NCI-H226 (cell line): ENCODE measurements around the gene CPB2.

ENCODE experiments used
- DNase-seq: peaks from one replicate; pipeline ENCODE4 v3.0.0-alpha.2; 2015

CPB2 gene

DNA sequence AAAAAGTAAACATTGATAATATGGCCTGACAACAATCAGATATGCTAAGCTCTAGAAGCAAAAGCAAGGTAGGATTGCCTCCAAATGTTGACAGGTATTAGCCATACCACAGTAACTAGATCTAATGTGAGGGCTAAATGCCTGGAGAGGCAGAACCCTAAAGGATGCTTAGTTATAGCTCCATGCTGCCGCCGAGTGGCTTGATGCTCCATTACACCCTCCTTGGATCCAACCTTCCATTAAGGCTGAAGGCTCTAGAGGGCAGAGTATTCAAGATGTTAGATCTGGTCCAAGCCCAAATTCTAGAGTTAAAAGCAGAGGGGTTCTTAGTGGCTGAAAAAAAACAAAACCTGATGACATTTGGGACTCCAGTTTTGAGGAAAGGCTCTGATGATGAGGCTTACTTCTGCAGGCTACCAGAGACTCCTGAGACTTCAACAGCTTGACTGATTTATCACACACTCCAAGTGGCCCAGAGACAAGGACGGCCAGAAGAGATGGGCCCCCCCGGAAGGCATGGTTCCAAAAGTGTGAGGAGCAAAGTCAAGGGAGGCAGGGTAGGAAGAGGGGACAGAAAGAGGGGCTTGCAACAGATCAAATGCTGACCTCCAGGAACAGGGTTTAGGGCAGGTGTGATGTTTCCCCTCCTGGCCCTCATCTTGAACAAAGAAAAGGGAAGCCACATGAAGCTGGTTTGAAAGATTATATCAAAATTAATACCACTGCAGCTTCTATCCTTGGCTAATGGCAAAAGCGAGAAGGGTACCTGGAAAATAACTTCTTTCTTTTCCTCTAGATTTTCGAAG is 21.9 kb upstream of the CPB2 start:
- DNase-seq: peak; percentile 60

DNA sequence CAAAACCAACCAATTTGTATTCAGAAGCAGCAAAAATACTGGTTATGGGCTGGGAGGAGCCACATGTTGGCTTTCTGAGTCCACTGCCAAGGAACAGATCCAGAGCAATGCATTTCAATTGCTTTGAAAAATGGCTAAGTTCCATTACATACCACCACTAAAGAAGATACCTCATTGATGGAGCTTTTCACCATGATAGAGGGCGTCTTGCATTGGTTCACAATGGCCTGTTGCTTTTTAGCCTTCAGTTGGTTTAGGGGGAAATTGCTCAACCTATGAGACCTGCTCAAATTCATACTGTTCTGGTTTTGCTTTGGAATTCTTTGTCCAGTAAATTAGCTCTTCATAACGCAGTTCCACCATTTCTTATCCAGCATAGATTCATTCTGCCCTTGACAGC is 21.2 kb upstream of the CPB2 start:
- DNase-seq: no peak

DNA sequence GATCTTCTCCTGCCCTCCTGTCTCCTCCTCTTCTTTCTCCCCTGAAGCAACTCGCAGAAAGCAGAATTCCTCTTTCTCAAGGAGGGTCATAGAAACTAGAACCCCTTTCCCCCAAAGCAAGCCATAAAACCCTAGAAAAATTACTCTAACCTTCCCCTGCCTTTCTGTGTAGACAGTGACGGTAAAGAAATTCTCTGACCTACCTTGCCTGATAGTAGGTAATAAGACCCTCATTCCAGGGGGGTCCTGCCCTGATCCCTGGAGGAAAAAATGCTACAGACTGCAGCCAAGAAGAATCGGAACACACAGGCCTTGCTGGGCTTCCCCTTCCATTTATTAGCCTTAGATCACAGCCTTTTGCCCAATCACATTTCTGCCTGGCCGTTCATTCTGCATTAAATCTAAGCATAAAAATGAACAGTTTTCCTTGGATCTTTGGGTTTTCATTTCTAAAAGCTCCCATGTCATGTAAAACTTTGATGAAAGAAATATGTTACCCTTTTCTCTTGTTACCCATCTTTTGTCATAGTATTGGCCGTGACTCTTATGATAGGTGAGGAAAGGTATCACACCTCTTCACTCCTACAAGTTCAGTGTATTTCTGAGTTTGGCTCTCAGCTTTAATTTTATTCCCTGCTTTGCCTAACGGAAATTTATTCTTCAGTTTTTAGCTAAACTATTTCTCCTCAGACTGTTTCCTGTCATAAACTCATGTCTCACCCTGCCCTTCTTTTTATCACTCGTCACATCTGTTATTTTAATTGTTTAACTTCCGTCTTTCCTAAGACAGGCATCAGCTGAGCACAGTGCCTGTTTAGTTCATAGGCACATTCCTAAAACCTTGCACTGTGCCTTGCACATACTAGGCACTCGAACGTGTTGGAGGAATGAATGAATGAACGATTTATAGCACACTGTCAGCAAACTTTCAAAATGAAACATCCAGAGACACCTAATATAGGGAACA is 20.4 kb upstream of the CPB2 start:
- DNase-seq: no peak

DNA sequence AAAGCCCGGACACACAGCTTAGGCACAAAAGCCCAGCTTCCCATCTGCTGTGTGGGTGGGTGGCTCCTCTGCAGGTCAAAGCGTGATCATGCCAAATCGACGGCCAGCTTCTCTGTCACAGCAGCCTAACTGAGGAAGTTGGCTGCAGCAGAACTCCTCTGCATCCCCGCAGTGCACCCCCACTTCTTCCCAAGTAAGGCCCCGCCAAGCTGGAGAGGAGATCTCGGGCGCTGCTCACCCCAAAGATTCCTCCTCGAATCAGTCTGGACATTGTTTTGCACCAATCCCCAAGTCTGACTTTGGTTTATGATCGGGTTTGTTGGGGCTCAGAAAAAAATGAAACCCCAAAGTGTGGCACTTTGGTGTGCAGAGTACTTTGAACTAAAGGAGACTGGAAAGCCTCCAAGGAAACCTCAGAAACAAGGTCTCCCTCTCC is 19.7 kb upstream of the CPB2 start:
- no peak for DNase-seq

DNA sequence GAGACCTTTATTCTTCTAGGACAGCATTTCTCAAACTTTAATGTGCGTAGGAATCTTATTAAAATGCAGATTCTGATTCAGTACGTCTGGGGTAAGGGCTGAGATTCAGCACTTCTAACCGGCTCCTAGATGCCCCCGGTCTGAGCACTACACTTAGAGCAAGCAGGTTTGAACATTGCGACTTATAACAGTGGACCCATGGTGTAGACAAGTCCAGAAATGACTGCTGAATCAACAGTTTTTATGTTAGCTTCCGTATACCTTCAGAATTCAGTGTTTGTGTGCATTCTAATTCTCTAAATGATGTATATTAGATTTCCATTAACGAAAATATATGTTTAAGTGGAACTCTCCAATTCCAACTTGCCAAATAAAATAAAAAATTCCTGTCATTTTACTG is 17.5 kb upstream of the CPB2 start:
- DNase-seq: no peak

DNA sequence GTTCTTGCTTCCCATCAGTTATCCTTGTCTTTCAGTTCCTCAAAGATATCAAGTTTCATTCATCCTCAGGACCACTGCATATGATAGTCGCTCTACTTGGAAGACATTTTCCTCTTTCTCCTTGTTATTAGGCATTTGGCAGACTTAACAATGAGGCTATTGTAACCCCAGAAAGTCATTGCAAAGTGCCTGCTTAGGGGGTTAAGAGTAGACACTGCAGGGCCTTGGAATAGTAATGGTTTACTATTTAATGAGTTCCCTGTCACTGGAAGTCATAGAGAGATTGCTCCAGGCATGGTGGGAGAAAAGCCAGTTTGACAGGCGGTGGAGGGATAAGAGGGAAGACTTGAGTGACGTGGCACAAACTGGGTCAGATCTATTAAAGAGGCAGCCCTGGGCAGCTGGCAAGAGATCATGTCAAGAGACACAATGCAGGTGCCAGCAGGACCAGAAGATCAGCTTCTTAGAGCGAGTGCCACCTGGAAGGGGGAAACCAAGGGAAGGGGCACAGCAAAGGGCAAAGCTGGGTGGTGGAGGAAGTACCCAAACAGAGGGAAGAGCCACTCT is 16.8 kb upstream of the CPB2 start:
- no peak for DNase-seq

DNA sequence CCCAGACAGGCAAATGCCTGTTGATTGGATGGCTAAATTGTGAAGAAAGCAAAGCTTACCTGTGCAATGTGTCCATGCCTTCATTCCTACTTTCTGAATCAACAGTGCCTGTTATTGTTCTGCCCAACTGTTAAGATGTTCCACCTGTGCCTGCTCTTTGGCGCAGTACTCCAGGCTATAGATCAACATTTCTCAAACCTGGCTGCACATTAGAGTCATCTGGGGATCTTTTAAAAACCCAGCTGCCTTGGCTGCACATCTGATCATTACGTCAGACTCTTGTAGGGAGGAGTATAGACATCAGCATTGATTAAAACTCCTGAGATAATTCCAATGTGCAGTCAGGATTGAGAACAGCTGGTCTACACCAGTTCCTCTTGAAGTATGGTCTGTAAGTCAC is 16.2 kb upstream of the CPB2 start:
- no peak for DNase-seq

DNA sequence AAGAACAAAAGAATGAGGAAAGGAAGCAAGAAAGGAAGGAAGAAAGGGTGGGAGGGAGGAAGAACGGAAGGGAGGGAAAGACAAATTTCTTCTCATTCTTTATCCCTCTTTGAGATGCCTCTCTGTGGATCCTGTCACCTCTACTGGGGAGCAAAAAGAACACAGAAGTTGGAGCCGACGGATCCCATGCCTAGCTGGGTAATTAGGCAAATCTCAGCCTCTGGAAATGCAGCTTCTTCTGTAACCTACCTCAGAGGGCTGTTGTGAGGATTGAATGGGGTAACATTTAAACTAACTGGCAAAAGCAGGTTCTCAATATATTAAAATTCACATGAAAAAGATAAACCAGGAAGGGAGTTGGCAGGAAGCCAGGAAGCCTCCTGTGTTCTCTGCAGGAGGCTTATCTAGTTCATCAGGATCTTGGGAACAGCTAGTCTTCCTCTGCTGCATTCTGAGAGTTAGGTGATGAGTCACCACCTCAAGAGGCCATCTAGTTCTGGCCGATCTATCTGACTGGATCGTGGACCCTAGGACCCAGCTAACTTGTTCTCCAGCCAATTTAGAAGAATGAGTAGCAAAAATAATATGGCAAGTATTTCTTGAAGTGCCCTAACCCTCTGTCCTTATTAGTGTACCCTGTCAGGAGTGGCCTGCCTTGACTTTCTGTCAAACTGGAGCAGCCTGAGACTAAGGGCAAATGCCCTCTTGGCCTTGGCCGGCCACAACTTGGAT is 15.2 kb upstream of the CPB2 start:
- peak; percentile 84 for DNase-seq

DNA sequence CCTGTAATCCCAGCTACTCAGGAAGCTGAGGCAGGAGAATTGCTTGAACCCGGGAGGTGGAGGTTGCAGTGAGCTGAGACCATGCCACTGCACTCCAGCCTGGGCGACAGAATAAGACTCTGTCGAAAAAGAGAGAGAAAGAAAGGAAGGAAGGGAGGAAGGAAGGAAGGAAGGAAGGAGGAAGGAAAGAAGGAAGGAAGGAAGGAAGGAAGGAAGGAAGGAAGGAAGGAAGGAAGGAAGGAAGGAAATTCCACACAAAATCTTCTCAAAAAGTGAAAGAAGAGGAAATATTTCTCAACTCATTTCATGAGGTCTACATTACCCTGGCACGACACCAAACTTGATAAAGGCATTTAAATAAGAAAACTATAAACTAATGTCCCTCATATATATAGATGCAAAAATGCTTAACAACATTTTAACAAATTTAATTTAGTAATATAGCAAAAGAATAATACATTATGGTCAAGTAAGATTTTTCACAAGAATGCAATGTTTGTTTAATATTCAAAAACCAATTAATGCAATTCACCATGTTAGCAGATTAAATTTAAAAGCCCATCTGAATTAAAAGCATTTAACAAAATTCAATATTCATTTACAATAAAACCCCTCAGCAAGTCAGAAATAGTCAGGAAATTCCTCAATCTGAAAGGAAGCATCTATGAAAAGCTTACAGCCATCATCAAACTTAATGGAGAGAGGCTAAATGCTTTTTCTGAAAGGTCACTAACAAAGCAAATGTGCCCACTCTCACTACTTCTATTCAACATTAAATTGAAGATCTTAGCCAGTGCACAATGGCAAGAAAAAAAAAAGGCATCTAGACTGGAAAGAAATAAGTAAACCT is 12.0 kb upstream of the CPB2 start:
- no peak for DNase-seq

DNA sequence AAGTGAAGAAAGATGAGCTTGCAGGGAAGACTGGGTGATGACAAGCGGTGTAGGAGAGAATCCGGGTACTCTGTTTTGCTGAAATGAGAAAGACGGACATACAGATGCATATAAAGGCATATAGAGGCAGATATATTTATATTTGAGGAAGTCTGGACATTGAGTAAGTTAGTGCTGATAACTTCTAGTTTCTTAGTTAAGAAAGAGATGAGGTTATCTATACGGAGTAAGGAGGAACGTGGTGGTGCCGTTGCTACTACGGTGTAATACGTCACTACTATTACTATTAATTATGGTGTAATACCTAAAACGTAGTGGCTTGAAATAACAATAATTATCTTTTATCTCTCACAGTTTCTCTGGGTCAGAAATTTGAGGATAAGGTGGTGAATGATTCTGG is 9.8 kb upstream of the CPB2 start:
- no peak for DNase-seq

DNA sequence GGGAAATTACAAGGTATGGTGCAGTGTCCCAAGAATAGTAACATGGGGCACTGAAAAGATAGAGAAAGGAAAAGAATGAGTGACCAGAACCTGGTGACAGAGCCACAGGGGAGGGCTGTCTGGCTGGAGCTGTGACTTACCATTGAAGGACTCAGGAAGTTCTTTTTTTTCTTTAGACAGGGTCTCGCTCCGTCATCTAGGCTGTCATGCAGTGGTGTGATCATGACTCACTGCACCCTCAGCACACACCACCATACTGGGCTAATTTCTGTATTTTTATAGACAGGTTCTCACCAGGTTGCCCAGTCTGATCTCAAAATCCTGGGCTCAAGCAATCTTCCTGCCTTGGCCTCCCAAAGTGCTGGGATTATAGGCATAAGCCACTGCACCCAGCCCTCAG is 8.8 kb upstream of the CPB2 start:
- no peak for DNase-seq

DNA sequence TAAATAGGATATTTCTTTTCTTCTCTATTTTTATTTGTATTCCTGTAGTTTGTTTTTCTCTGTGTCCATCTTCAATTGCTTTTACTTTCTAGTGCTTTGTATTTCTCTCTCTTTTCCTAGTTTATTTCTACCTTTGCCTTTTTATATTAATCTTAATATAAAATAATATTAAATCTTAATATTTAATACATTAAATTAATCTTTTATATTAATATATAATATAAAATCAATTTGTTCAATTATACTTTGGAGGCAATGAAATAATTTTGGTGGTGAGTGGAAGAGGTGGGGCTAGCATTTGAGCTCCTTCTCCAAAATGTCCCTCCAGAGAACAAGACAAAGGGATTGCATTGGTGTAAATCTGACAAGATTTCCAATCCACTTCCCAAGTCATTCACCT is 6.3 kb upstream of the CPB2 start:
- DNase-seq: no peak

DNA sequence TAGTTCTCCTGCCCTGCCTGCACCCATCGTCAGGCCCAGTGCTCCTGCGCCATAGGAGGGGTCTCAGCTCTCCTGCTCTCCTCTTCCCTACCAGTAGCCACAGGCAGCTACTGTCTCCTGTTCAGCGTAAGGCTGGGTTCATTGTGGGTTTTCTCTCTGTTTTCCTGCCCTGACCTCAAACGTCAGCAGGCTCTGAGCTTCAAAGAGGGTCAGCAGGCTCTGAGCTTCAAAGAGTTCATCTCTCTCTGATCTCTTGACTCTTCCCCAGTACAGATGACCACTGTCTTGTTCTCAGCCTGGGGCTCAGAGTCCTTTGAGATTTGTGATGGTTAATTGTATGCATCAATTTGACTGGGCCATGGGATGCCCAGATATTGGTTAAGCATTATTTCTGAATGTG is 4.6 kb upstream of the CPB2 start:
- DNase-seq: no peak

DNA sequence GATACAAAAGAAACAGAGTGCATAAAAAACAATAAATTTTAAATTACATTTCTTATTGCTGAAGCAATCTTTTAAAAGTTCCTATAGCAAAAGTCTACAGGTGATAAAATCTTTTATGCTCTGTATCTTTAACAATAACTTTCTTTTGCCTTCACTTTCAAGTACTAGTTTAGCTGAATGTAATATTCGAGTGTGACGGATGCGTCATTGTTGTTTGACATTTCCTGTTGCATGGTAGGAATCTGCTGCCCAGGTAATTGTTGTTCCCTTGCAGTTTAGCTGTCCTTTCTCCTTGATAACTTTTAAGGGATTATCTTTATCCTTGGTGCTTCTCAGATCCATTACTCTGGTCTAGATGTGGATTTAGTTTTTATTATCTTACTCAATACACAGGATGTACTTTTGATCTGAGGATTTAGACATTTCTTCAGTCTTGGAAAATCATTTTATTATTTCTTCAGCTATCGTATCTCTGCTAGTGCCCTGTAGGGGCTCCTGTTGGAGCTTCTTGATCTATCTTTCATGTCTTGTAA is 2.1 kb upstream of the CPB2 start:
- no peak for DNase-seq

DNA sequence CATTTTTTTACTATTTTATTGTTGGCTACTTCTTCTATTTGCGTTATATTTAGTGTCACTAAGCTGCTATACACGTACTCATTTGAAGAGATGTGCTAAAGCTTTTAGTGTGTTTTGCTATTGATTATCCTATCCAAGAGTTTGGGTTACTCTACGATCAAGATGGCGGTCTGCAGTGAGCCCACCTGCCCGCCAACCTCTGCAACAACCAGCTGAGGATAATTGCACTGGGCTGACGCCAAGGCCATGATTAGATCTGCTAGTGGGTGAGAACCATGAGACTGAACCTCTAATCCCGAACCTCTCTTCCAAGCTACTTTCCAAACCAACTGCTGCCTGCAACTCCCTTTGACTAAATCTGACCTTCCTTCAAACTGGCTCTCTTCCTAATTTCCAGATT is 1.8 kb downstream of the CPB2 start:
- DNase-seq: no peak

DNA sequence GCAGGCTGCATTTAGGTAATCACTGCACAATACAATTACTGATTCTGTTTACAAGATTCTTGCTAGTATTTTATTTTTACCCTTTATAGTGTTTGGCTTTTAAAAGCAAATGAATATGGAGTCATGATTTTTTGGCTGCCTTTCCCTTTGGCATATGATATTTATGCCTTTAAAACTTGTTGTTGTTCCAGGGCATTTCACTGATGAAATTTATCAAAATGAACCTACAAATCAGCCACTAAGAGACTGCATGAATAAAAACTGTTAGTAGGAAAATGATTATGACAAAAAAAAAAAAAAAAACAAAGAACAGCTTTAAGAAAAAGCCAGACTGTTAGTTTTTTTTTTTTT is 2.6 kb downstream of the CPB2 start:
- DNase-seq: no peak

DNA sequence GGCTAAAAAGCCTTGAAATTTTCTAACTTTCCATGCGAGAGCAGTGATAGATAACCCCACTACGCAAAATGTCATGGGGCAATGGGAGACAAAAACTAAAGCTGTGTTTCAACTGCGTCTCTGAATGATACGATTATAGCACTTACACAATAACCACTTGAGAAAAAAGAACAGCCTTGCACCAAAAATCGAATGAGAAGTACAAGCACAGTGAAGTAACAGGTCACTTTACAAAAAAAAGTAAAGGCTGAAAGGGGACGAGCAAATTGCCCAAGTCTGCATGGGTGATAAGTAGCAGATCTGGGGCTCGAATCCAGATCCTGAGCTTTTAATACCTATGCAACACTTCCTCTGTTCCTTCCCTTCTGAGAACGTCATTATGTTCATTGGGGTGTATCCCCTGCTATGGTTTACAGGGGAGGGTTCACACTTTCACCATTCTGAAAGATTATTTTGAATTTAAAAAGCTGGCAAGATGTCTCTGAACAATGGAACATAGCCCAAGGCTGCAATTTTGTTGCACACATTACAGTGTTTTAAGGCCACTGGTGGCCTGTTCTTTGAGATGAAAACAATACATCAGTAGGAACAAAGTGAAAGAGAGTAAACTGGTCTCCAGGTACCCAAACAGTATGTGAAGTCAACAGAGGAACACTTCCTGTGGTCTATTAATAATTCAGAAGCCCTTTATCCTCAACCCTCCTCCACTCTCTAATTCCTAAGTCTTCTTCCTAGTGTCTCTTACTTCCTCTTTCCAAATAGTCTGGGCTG is 3.2 kb downstream of the CPB2 start:
- DNase-seq: no peak

DNA sequence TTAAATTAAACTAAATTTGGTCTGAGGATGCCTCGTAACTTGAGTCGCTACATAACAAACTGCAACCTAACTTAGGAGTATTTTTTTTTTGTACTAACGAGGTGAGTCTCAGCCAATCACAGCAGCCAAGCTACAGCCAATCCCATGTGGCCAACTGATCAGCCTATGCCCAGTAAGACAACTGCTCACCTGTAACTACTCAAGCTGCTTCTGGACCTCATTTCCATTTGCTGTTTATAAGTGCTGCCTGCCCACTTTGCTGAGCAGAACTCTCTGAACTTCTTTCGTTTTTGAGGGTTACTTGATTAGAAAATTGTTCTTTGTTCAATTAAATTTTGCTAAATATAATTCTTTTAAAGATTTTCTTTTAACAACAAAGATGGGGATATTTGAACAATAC is 3.8 kb downstream of the CPB2 start:
- no peak for DNase-seq

DNA sequence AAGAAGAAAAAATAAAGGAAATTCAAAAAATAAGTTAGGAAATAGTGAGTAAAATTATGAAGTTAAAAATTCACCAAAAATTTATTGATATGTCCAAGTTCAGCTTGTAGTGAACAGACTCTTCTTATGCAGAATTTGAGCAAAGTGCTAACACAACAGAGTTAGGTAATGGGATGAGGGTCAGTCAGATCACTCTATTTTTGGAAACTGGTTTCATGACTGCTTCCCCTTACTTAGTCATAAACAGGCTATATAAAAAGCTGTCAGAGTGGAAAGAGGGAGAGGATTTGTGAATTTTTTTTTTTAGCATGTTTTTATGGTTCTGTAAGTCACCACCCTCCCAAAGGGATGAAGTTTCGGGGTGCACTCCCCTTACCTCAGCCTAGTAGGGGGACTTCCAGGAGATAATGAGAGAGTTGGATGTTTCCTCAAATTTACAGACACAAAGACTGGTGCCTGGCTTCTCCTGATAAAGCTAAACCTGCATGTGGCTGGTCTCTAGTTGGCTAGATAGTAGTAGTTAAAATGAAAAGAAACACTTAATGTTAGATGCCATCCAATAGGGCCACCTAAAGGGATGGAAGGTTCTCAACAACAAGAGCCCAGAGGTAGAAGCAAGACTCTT is 4.5 kb downstream of the CPB2 start:
- DNase-seq: no peak

DNA sequence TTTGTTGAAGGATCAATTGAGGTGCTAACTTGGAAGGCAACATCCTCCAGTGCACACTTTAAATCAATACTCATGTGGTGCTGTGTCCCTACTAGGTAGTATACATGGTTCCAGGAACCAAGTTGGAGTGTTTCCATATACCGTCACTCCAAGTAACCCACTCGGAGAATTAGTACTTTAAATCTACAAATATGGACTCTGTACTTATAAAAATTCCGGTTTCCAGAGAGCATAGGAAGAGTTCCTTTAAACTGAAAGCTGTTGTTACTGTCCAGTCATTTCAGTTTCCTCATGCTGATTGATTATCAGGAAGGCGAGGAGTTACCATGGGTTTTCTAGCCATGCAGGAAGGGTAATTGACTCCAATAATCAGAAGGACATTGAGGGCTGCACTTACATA is 7.2 kb downstream of the CPB2 start:
- no peak for DNase-seq

DNA sequence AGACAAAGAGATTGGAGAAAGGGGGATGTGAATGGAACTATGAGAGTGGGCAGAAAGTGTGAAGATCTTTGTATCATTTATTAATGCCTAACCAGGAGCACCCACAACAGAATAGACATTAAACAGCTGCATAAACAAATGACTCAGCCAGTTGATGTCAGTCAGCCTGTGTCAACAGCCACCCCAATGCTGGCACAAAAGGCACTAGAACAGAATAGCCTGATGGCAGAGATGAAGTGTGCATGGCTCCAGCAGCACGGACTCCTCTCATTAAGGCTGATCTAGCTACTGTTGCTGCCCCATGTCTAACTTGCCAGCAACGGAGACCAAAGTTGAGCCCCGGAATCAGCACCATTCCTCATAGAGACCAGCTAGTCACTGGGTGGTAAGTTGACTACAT is 7.8 kb downstream of the CPB2 start:
- DNase-seq: no peak
